K562 (cell line): ENCODE measurements around the gene RCOR1.

Experiments used
- CREB3 ChIP-seq: fragments of 450-650 bp; conservative IDR thresholded peaks from 2 replicates; pipeline ENCODE4 v1.6.1; 2016; ENCODE audit warnings: missing genetic modification characterization, low read depth, mild to moderate bottlenecking, missing compliant biosample characterization, moderate library complexity
- HDAC3 ChIP-seq: fragments of 450-650 bp; IDR thresholded peaks from 2 replicates; pipeline ENCODE4 v1.6.1; 2018; ENCODE audit warnings: borderline replicate concordance, mild to moderate bottlenecking, moderate library complexity; ENCODE audit not compliant: partially characterized antibody
- HOXB6 ChIP-seq: fragments of 250-450 bp; sonication (Bioruptor Pico); IDR thresholded peaks from 2 replicates; pipeline ENCODE4 v1.5.1; 2022; ENCODE audit warnings: mild to moderate bottlenecking, borderline replicate concordance
- MBD1 ChIP-seq: fragments of 250-450 bp; sonication (Bioruptor Pico); IDR thresholded peaks from 2 replicates; pipeline ENCODE4 v1.8.0; 2022; ENCODE audit warnings: inconsistent platforms
- NR0B1 ChIP-seq: fragments of 450-650 bp; IDR thresholded peaks from one replicate; pipeline ENCODE4 v1.6.1; 2018; ENCODE audit warnings: mild to moderate bottlenecking, moderate library complexity; ENCODE audit not compliant: partially characterized antibody
- POLR2A ChIP-seq: fragments of 450-650 bp; conservative IDR thresholded peaks from 2 replicates; pipeline ENCODE4 v1.6.1; 2016
- SIN3A ChIP-seq, 2 experiments: fragments of 150-350 bp in 1 of 2; IDR thresholded peaks; 2 replicates each; pipeline ENCODE4 v1.6.1; 2011 to 2016; ENCODE audit warnings: borderline replicate concordance in 2 of 2, low read depth in 2 of 2, low read length in 2 of 2, mild to moderate bottlenecking in 2 of 2, moderate library complexity in 2 of 2; ENCODE audit not compliant: control insufficient read depth in 1 of 2
- SRSF9 ChIP-seq: fragments of 200-400 bp; formaldehyde crosslinking; IDR thresholded peaks from 2 replicates; pipeline ENCODE4 v1.6.1; 2017; ENCODE audit warnings: low read depth, low read length, borderline replicate concordance
- STAT6 ChIP-seq: sonication (generic); formaldehyde crosslinking; IDR thresholded peaks from 2 replicates; pipeline ENCODE4 v1.8.1; 2023; ENCODE audit warnings: mild to moderate bottlenecking, missing genetic modification reagents
- TAF1 ChIP-seq: IDR thresholded peaks from 2 replicates; pipeline ENCODE4 v1.6.1; 2011; ENCODE audit warnings: mild to moderate bottlenecking, low read length, moderate library complexity; ENCODE audit not compliant: insufficient read depth, control insufficient read depth, severe bottlenecking; ENCODE audit errors: extremely low read depth
- TEAD1 ChIP-seq, 2 experiments: fragments of 450-650 bp in 1 of 2; sonication (generic) in 1 of 2; formaldehyde crosslinking; IDR thresholded peaks; 2 replicates each; pipeline versions ENCODE4 v1.4.0 to v1.8.0; 2020 to 2022; ENCODE audit warnings: mild to moderate bottlenecking in 2 of 2, missing genetic modification reagents in 1 of 2

- TF ChIP-seq HDAC3 (no peak), NR0B1 (no peak), SIN3A (IDR thresholded peaks at IDR 0.05; ENCODE audit: borderline replicate concordance in 2 of 2, control insufficient read depth in 1 of 2, low read depth in 2 of 2, low read length in 2 of 2) (no peak), CREB3 (tag) (no peak), STAT6 (no peak), HOXB6 (CRISPR knock-in tag) (no peak), TAF1 (no peak), SRSF9 (no peak), MBD1 (CRISPR knock-in tag) (no peak), POLR2A (no peak), TEAD1 (CRISPR knock-in tag; IDR thresholded peaks at IDR 0.05) (no peak)
Observed at GRCh38 chr14:102578821-102579220, 13.6 kb upstream of the RCOR1 start.
